Heart right ventricle (tissue), 16 donors: ENCODE data around the gene SYCE1L. TPM values are rescaled to one million over a fixed set of nuclear protein-coding genes. Genes with fewer than 3 reads are reported as not detected.

Experiments
- ATAC-seq, 8 donors: fragments of 200-7000 bp; cut with Tn5 transposase; one replicate each; pipeline ENCODE4 v1.9.1; 2020; ENCODE audit warnings: mild to moderate bottlenecking in 8 of 8, moderate library complexity in 8 of 8, moderate number of reproducible peaks in 1 of 8
- DNase-seq, 2 donors: peaks; one replicate each; pipeline ENCODE4 v3.0.0-alpha.2; 2020
- H3K27ac ChIP-seq, 10 donors: fragments of 200-600 bp; sonication (generic) in 2 of 10; one replicate each; pipeline versions ENCODE4 v1.5.0 to v1.8.0; 2020 to 2022; ENCODE audit warnings: mild to moderate bottlenecking in 3 of 10
- H3K27me3 ChIP-seq, 7 donors: fragments of 200-600 bp; one replicate each; pipeline ENCODE4 v1.8.0; 2021 to 2022; ENCODE audit warnings: mild to moderate bottlenecking in 2 of 7
- H3K36me3 ChIP-seq, 9 donors: fragments of 200-600 bp; sonication (generic) in 1 of 9; one replicate each; pipeline versions ENCODE4 v1.5.0 to v1.8.0; 2020 to 2022; ENCODE audit warnings: mild to moderate bottlenecking in 2 of 9
- H3K4me1 ChIP-seq, 9 donors: fragments of 200-600 bp; sonication (generic) in 1 of 9; one replicate each; pipeline versions ENCODE4 v1.5.0 to v1.8.0; 2020 to 2022; ENCODE audit warnings: mild to moderate bottlenecking in 4 of 9
- H3K4me3 ChIP-seq, 10 donors: fragments of 200-600 bp; sonication (generic) in 2 of 10; one replicate each; pipeline versions ENCODE4 v1.5.0 to v1.8.0; 2020 to 2022; ENCODE audit warnings: mild to moderate bottlenecking in 7 of 10, moderate library complexity in 2 of 10
- H3K9me3 ChIP-seq, 11 donors: fragments of 200-600 bp in 10 of 11; sonication (generic) in 2 of 11; one replicate each; pipeline versions ENCODE4 v1.5.0 to v1.8.0; 2013 to 2022; ENCODE audit warnings: mild to moderate bottlenecking in 2 of 11, control low read depth in 1 of 11, moderate library complexity in 1 of 11
- CTCF ChIP-seq, 9 donors: fragments of 200-600 bp; sonication (generic) in 2 of 9; IDR thresholded peaks; one replicate each; pipeline versions ENCODE4 v1.5.0 to v1.8.0; 2021 to 2022; ENCODE audit warnings: antibody characterized with exemption in 9 of 9, mild to moderate bottlenecking in 5 of 9, moderate library complexity in 1 of 9
- WGBS, 2 donors: extraction: QIAGEN DNeasy Blood & Tissue Kit; methylation state at CpG; one replicate each; pipeline ENCODE4 v1.1.7; 2013; ENCODE audit warnings: inconsistent platforms in 1 of 2; 5-methylcytosine and 5-hydroxymethylcytosine counted together
- intact Hi-C, 10 donors: fragments of 100-400 bp; cut with DNase I; formaldehyde crosslinking; loops; one replicate each; pipeline versions ENCODE4 v1.11.1 to v1.14.2; 2022
- polyA plus RNA-seq, 2 donors: library from polyadenylated mRNA; stranded (reverse); fragments of 200-250 nt; gene quantifications; one replicate each; pipeline ENCODE4 v1.2.3, GENCODE V29; 2013
- total RNA-seq, 10 donors: library from RNA; stranded (reverse); fragmentation: NEBNext Ultra II Directional in 3 of 10; extraction: Animal tissue kit (Norgen Biotek cat#: 25700) in 3 of 10; gene quantifications; one replicate each; pipeline versions ENCODE4 v1.2.1 to v1.2.4, GENCODE V29; 2021 to 2023
- donor health status: Arrhythmogenic right ventricular cardiomyopathy.
- donor health status: ischemic (EF 13 %, LVEDD 7.1; RV severe dilation, severe dysfunction).
- donor health status: healthy with polysubstance abuse.
- donor health status: DM: no; HTN: yes; CAD: no.
- donor health status: DM: no; HTN: no; CAD: no.
- donor health status: ischemic (EF 25% LVEDD 6.9; RV normal size, moderate dysfunction).
- donor health status: ischemic (EF 25% LVEDD 5.7; RV mildly dilated, moderate dysfunction).
- donor health status: healthy.
- donor health status: DM: yes; HTN: yes; CAD: no.
- donor health status: Ischemic cardiomyopathy.
- donor health status: ischemic (EF 35%, LVEDD 5.7; RV mildly dilated, moderate dysfunction).
- donor health status: nonischemic (EF 11% LVEDD 7.7; RV severe dilation, severe dysfunction).
- donor health status: DM: yes; HTN: yes; CAD: no.
- donor health status: PGD.
- donor health status: ischemic (EF 29% LVEDD 5.4; RV normal size, mild dysfunction).
- donor health status: nonischemic (EF 23%, LVEDD 6.1; RV moderate dilation, normal function).

Gene SYCE1L
- total and polyA plus RNA-seq, 12 donors, result 0.81 to 2.7 (median 0.99) TPM; not detected in 2

DNA sequence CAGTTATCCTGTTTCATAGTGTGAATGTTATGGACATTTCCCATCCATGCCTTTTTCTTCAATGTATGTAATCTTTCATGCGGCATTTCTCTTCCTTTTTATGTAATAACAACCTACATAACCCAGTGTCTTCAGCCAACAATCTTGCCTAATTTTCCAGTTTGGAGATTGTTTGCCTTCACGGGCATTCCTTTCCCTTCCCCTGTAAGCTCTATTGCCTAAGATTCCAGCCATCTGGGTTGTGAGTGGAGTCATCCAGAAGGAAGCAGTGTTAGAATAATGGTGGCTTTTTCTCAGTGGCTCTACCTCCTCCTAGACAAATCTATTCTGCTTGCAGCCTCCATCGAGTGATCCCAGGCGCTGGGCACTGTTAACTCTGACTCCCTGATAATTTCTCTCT lies 22.3 kb downstream of the SYCE1L start:
- Histone ChIP-seq H3K9me3 (no peaks in the 10 kb centered on the region), H3K36me3 (no peaks in the 10 kb centered on the region), H3K27ac (no peak overlapping the region), H3K4me3 (no peak overlapping the region), H3K27me3 (peaks cover 0 to 4% (median 0%) of the 10 kb centered on the region in 7 donors), H3K4me1 (no peaks in the 10 kb centered on the region)
- intact Hi-C loops, result no loop called here
- no peak for TF ChIP-seq CTCF (IDR thresholded peaks at IDR 0.05)
- DNase-seq (no peak), ATAC-seq (no peak)
- 77 to 87% methylated on average over 4 of the region's 4 CpGs for WGBS, 2 donors

- no peak for ATAC-seq
- DNase-seq, result no peak
- H3K4me3 ChIP-seq, result no peak overlapping the region
- intact Hi-C loops, result no loop called here
- peak in 3 of 9 donors; percentile 18 to 41 (median 18) for TF ChIP-seq CTCF (IDR thresholded peaks at IDR 0.05)
- no peaks in the 10 kb centered on the region for H3K4me1 ChIP-seq
- 52 to 68% methylated on average over 10 of the region's 10 CpGs for WGBS, 2 donors
- no peak overlapping the region for H3K27ac ChIP-seq
- peaks cover 0 to 6% (median 0%) of the 10 kb centered on the region in 7 donors for H3K27me3 ChIP-seq
- H3K9me3 ChIP-seq, result no peaks in the 10 kb centered on the region
- H3K36me3 ChIP-seq, result no peaks in the 10 kb centered on the region
Measured at GRCh38 chr16:77223184-77223583, 24.0 kb downstream of the SYCE1L start.

GRCh38 chr16:77225182-77225581 lies 26.0 kb downstream of the SYCE1L start:
- intact Hi-C loops, result no loop called here
- Histone ChIP-seq H3K36me3 (no peaks in the 10 kb centered on the region), H3K27me3 (peaks cover 0 to 6% (median 0%) of the 10 kb centered on the region in 7 donors), H3K9me3 (no peaks in the 10 kb centered on the region), H3K4me3 (no peak overlapping the region), H3K4me1 (no peaks in the 10 kb centered on the region), H3K27ac (no peak overlapping the region)
- ATAC-seq (no peak), DNase-seq (no peak)
- 73 to 74% methylated on average over 3 of the region's 3 CpGs for WGBS, 2 donors
- TF ChIP-seq CTCF (IDR thresholded peaks at IDR 0.05), result no peak

DNA sequence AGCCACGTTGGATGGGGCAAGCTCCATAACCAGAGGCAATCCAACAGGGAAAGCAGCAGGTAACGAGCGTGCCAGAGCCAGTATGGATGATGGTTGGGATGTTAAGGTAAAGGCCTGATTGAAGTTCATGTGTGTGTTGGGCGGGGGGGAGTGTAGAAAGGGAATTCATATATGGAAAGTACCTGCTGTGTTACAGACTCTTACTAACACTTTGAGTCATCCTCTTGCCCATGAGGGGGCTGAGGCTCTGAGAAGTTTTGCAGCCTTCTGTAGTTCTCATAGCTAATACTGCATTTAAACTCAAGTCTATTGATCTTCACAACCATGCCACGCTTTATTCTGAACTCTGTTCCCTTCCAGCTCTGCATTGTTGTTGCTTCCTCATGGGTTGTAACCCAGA lies 28.5 kb downstream of the SYCE1L start:
- no peak for ATAC-seq
- no peaks in the 10 kb centered on the region for H3K36me3 ChIP-seq
- DNase-seq, result no peak
- H3K9me3 ChIP-seq, result no peaks in the 10 kb centered on the region
- no peak for TF ChIP-seq CTCF (IDR thresholded peaks at IDR 0.05)
- H3K4me3 ChIP-seq, result no peak overlapping the region
- no peak overlapping the region for H3K27ac ChIP-seq
- peaks cover 0 to 6% (median 0%) of the 10 kb centered on the region in 7 donors for H3K27me3 ChIP-seq
- 86 to 90% methylated on average over 5 of the region's 5 CpGs for WGBS, 2 donors
- intact Hi-C loops, result no loop called here
- no peaks in the 10 kb centered on the region for H3K4me1 ChIP-seq
